ENCODE results near the gene ST3GAL3.

DNA sequence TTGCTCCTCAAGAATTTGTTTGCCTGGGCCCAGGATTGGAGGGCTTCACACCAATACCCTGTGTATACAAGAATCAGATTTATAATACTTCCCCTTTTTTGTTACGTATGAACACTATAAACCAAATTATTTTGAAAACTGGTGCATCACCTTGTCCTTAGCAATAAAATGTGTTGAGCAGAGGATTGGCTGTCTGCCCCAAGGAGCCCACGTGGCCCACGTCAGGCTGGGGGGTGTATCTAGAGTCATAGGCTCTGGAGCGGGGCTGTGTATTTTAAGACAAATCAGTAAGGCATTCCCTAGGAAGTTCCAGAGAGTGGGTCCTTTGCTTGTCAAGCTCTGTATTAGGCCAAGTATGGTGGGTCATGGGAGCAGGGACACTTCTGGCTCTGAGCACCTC lies 2.0 kb upstream of the ST3GAL3 start:
- TF ChIP-seq, protein P1, sequence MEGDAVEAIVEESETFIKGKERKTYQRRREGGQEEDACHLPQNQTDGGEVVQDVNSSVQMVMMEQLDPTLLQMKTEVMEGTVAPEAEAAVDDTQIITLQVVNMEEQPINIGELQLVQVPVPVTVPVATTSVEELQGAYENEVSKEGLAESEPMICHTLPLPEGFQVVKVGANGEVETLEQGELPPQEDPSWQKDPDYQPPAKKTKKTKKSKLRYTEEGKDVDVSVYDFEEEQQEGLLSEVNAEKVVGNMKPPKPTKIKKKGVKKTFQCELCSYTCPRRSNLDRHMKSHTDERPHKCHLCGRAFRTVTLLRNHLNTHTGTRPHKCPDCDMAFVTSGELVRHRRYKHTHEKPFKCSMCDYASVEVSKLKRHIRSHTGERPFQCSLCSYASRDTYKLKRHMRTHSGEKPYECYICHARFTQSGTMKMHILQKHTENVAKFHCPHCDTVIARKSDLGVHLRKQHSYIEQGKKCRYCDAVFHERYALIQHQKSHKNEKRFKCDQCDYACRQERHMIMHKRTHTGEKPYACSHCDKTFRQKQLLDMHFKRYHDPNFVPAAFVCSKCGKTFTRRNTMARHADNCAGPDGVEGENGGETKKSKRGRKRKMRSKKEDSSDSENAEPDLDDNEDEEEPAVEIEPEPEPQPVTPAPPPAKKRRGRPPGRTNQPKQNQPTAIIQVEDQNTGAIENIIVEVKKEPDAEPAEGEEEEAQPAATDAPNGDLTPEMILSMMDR (IDR thresholded peaks at IDR 0.05): no peak
- TF ChIP-seq POLR2AphosphoS5 (IDR thresholded peaks at IDR 0.05; ENCODE audit: low read depth, low read length): no peak
- TF ChIP-seq, protein P2, sequence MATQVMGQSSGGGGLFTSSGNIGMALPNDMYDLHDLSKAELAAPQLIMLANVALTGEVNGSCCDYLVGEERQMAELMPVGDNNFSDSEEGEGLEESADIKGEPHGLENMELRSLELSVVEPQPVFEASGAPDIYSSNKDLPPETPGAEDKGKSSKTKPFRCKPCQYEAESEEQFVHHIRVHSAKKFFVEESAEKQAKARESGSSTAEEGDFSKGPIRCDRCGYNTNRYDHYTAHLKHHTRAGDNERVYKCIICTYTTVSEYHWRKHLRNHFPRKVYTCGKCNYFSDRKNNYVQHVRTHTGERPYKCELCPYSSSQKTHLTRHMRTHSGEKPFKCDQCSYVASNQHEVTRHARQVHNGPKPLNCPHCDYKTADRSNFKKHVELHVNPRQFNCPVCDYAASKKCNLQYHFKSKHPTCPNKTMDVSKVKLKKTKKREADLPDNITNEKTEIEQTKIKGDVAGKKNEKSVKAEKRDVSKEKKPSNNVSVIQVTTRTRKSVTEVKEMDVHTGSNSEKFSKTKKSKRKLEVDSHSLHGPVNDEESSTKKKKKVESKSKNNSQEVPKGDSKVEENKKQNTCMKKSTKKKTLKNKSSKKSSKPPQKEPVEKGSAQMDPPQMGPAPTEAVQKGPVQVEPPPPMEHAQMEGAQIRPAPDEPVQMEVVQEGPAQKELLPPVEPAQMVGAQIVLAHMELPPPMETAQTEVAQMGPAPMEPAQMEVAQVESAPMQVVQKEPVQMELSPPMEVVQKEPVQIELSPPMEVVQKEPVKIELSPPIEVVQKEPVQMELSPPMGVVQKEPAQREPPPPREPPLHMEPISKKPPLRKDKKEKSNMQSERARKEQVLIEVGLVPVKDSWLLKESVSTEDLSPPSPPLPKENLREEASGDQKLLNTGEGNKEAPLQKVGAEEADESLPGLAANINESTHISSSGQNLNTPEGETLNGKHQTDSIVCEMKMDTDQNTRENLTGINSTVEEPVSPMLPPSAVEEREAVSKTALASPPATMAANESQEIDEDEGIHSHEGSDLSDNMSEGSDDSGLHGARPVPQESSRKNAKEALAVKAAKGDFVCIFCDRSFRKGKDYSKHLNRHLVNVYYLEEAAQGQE (IDR thresholded peaks at IDR 0.05; ENCODE audit: insufficient read depth in 1 of 2, low read depth in 2 of 2, low read length in 1 of 2): no peak
- no peak for TF ChIP-seq SIN3A (IDR thresholded peaks at IDR 0.05; ENCODE audit: borderline replicate concordance, insufficient read depth, low read depth, low read length)
